Measurements from ENCODE around the gene IPO4.
"Not testable (repeated sequence)": the region's sequence is repeated elsewhere in the genome, so short reads cannot be mapped to it uniquely, and the experiment has no call there.

IPO4 gene

GRCh38 chr14:24216876-24217275 is 28.3 kb upstream of the IPO4 start:
- DNase-seq (ENCODE audit: low read depth): not testable (repeated sequence)

- no peak for DNase-seq (ENCODE audit: low read depth)
These were observed 27.7 kb upstream of the IPO4 start for GRCh38 chr14:24216345-24216699.

DNA sequence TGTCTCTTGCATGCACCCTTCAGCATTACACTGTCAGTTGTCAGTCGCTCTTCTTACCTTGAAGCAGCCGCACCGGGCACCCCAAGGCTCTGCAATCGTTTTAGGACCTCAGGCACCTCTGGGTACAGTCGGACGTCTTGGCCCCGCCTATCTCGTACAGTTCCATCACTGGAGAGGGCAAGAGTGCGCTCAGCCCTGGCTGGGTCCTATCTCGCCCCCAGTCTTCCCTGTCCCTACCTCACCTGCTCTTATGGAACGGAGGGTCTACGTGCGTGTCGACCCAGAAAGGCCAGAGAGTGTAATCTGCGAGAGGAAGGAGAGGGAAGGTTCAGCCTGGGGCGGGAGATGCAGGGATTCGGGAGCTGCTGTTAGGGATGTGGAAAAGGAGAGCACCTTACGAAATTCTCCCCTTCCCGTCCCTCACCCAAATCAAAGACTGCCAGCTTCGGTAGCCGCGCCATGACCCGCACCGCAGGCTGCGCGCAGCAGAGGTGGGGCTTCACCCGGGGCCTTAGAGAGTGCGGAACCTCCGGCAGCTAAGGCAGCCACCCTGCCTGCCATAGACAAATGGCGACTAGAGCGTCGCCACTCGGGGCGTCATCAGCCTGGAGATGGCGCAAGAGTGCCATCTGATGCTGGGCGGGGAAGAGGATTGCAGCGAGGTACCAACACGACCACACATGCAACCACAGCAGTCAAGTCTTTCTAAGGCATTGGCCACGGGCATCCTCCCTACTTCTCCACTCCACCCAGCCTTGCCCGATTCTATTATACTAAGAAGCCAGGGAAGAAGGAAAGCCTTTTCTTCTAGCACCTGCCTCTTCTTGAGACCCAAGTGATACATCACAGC is 27.1 kb upstream of the IPO4 start, which contains the start of gene MDP1:
MDP1 (minus strand) TSS at position 572 of the 850 bp plus-strand sequence; CDS start at position 461, 111 bp downstream.
- peak; percentile 84 for DNase-seq (ENCODE audit: low read depth)

DNA sequence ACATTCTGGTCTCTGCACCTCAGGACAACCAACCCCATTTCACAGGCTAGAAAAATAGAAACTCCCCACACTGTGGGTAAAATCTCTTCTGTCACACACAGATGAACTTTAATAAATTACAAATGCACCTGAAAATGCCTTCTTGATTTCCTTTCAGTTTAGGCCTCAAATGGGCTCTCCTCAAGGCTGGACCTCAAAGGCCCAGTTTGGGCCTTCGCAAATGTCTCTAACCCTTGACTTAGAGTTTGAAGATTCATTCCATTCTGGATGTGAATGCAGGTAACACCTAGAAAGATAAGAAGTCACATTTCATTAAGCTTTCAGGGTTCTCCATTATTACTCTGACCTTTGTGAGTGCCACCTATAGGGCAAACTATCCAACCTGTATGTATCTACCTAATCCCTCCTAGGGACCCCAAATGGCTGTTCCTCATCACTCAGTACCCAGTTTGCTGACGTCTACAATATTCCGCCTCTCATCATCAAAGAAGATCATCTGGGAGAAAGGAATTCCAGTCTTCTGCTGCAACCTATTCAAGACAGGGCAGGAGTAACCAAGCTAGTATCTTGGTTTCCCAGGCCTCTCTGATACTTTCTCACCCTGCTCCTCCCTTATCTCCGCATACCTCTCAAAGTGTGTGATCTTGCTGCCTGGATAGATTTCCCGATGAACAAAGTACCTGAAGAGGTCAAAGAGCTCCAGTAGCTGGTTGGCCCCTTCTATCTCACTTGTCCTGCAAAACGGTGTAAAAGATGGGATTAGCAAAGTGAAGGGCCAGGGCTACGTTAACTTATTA is 25.4 kb upstream of the IPO4 start:
- DNase-seq (ENCODE audit: low read depth): no peak

DNA sequence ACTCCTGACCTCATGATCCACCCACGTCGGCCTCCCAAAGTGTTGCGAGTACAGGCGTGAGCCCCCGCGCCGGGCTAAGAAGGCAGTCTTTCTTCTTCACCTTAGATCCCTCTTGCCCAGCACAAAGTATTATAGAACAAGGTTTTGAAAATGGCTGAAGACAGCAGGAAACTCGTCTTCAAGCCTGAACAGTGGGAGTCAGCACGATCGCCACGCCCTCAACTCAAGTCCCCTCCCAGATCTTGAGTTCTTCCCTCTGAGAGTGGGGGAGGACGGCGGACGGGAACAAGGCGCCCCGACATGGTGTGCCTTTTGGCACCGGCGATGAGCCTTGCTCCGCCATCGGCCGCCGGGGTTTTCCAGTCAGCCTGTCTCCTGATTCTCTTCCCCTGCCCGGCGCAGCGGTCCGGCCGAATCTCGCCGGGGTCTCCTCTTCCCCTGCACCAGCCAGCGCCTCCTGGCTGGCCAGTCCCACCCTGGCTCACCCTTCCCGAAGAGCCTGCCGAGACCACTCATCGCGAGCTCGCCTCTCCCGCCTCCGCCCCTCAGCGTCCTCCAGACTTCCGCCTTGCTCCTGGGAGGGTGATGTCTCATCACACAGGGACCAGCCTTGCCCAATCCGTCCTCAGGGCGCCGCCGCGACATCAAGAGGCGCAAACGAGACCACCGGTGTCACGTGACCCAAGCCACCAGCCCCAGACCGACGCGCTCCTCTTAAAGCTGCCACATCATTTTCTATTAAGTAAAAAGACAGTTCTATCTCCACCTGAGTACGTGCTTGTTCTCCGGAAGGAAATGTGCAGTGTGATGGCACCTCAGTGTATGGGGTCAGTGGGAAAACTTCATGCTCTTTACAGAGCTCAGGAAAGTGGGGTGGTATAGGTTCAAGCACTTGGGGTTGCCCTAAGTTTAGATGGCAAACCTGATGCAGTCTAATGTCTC is 24.6 kb upstream of the IPO4 start, which contains the start of gene CHMP4A:
CHMP4A (minus strand) TSS at position 565 of the 942 bp plus-strand sequence; CDS start at position 516, 49 bp downstream.
- DNase-seq (ENCODE audit: low read depth): peak; percentile 94

DNA sequence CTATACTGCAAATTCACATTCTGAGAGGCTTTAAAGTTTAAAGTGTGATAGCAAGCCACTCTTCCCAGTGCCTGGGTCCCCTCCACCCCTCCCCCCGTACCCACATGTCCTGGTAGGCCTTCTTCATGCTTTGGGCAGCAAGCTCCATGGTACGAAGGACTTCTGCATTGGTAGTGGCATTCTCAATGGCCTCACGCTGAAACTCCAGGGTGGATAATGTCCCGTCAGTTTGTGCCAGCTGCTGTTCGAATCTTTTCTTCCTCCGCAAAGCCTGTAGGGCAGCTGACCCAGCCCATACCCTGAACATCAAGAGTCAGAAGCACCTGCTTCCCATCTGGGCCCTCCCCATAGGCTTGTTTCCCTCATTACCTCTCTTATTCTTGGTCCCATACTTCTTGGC is 22.7 kb upstream of the IPO4 start:
- no peak for DNase-seq (ENCODE audit: low read depth)

DNA sequence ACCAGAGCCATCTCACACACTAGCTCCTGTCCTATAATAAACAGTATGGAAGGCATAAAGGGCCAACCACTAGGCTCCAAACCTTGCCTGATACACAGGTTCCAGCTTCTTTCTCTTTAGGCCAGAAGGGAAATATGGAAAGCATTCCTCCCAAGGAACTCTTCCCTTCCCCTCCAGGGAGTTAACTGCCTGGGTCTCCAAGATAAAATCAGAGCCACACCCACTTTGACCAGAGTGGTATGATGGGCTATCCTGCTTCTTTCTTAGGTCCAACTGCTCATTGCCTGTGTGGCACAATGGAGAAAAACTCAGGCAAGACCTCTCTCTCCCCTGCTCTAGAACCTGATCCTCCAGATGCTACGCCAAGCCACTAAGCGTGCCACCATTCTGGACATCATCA is 19.0 kb upstream of the IPO4 start:
- no peak for DNase-seq (ENCODE audit: low read depth)

DNA sequence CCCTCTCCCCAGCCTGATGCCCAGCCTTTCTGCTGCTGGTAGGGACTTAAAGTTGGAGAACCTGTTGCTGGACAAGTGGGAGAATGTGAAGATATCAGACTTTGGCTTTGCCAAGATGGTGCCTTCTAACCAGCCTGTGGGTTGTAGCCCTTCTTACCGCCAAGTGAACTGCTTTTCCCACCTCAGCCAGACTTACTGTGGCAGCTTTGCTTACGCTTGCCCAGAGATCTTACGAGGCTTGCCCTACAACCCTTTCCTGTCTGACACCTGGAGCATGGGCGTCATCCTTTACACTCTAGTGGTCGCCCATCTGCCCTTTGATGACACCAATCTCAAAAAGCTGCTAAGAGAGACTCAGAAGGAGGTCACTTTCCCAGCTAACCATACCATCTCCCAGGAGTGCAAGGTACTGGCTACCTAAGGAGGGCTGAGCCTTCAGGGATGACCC is 18.5 kb upstream of the IPO4 start:
- no peak for DNase-seq (ENCODE audit: low read depth)

- no peak for DNase-seq (ENCODE audit: low read depth)
These were observed 17.9 kb upstream of the IPO4 start for GRCh38 chr14:24206260-24207103.

DNA sequence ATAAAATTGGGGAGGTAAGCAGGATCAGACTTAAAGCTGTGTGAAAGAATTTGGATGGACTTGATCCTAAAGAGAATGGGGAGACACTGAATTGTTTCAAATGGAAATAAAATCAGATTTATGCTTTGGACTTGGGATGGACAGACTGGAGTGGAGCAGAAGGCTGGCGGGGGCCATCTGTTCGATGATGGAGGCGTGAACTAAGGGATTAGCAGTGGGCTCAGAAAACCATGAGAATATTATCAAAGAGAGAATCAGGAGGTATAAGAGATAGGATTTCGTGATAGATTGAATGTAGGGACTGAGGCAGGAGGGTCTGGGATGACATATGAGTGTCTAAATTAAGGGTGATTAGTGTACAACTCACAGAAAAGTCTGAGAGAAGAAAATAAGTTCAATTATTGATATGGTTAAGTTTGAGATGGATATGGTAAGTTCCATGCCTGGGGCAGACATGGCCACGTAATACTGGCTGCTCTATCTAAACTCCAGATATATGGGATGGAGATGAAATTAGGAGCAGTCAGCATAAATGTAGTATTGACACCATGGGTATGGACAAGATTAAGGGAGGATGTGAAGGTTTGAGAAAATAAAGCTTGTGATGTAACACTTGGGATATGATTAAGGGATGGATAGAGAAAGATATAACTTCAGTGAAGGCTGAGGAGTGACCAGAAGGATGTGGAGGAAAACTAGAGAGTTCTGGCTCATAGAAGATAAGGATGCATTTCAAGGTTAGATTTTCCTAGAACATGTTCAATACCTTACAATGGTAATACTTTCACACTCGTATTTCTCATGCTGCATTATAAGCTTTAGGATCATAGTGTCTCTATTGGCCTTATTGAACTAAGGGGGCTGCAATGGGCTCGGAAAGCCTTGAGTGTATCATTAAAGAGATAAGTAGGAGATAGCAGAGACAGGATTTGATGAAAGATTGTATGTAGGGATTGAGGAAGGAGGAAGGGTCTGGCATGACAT is 15.8 kb upstream of the IPO4 start:
- no peak for DNase-seq (ENCODE audit: low read depth)

DNA sequence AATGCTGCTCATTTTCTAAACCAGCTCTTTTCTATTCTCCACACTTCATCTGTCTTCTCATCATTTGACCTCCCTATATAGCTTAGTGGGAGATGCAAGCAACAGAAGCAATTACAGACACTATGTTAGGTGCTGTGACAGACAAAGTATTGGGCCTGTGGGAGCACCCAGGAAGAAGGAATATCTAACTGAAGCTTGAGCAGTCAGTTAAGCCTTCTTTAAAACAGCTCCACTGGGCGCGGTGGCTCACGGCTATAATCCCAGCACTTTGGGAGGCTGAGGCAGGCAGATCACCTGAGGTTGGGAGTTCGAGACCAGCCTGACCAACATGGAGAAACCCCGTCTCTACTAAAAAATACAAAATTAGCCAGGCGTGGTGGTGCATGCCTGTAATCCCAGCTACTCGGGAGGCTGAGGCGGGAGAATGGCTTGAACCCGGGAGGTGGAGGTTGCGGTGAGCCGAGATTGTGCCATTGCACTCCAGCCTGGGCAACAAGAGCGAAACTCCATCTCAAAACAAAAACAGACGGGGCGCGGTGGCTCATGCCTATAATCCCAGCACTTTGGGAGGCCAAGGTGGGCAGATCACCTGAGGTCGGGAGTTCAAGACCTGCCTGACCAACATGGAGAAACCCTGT is 14.8 kb upstream of the IPO4 start:
- not testable (repeated sequence) for DNase-seq (ENCODE audit: low read depth)

DNA sequence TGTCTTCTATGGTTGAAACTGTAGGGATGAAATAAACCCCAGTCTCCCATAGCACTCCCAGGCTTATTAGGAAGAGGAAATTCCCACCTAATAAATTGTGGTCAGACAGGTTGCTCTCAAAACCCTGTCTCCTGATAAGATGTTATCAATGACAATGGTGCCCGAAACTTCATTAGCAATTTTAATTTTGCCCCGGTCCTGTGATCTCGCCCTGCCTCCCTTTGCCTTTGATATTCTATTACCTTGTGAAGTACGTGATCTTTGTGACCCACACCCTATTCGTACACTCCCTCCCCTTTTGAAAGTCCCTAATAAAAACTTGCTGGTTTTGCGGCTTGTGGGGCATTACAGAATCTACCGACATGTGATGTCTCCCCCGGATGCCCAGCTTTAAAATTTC is 13.9 kb upstream of the IPO4 start:
- not testable (repeated sequence) for DNase-seq (ENCODE audit: low read depth)

GRCh38 chr14:24198814-24199524 is 10.4 kb upstream of the IPO4 start:
- DNase-seq (ENCODE audit: low read depth): no peak

DNA sequence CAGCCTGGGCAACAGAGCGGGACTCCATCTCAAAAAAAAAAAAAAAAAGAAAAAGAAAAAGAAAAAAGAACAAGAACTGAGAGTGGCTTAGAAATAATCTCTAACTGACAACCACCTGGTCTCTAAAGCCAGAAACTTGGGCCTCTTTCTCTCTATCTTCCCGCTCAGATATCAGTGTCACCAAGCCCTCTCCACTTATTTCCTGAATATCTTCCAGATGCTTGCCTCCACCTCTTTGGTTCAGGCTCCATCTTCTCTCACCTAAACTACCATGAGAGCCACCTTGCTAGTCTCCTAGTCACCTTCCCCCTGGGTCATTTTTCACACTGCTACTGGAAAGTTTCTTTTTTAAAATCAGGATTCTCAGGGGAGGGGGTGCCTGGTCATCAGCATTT is 8.4 kb upstream of the IPO4 start:
- no peak for DNase-seq (ENCODE audit: low read depth)

GRCh38 chr14:24196071-24197055 is 7.7 kb upstream of the IPO4 start:
- DNase-seq (ENCODE audit: low read depth): no peak

GRCh38 chr14:24195186-24196070 is 6.8 kb upstream of the IPO4 start, which contains the start of gene TM9SF1:
Gene TM9SF1 (minus strand): TSS chr14:24195441. CDS start chr14:24195019, 422 bp downstream.
- peak; percentile 82 for DNase-seq (ENCODE audit: low read depth)
